Esophagus squamous epithelium (tissue), 5 donors: ENCODE results near the gene TNFSF11. TPM values are rescaled to one million over a fixed set of nuclear protein-coding genes. Genes with fewer than 3 reads are reported as not detected.

Experiments used
- DNase-seq: peaks from one replicate; lab custom pipeline; 2025; lab: John Stamatoyannopoulos, UW
- H3K27ac ChIP-seq, 4 donors: fragments of 200-600 bp; sonication (generic); one replicate each; pipeline ENCODE4 v1.5.1; 2016 to 2019; ENCODE audit warnings: mild to moderate bottlenecking in 1 of 4
- H3K27me3 ChIP-seq, 4 donors: fragments of 200-600 bp; sonication (generic); 1 replicate in 3 of 4; 2 replicates in 1 of 4; pipeline versions ENCODE4 v1.5.1 to v1.6.0; 2017 to 2021; ENCODE audit warnings: antibody characterized with exemption in 1 of 4
- H3K36me3 ChIP-seq, 3 donors: fragments of 200-600 bp; sonication (generic); one replicate each; pipeline ENCODE4 v1.5.1; 2016 to 2019
- H3K4me1 ChIP-seq, 3 donors: fragments of 200-600 bp; sonication (generic); one replicate each; pipeline ENCODE4 v1.5.1; 2017 to 2019
- H3K4me3 ChIP-seq, 4 donors: fragments of 200-600 bp; sonication (generic); 1 replicate in 3 of 4; 2 replicates in 1 of 4; pipeline ENCODE4 v1.5.1; 2016 to 2019; ENCODE audit warnings: mild to moderate bottlenecking in 2 of 4, moderate library complexity in 1 of 4
- H3K9me3 ChIP-seq, 3 donors: fragments of 200-600 bp; sonication (generic); one replicate each; pipeline ENCODE4 v1.5.1; 2016 to 2019
- CTCF ChIP-seq, 6 experiments: fragments of 450-650 bp in 4 of 6; fragments of 200-600 bp in 2 of 6; sonication (generic) in 2 of 6; IDR thresholded peaks; one replicate each; pipeline ENCODE4 v1.5.1; 2016 to 2019; ENCODE audit warnings: antibody characterized with exemption in 6 of 6, mild to moderate bottlenecking in 4 of 6, moderate library complexity in 4 of 6
- POLR2A ChIP-seq, 4 donors: fragments of 450-650 bp; IDR thresholded peaks; one replicate each; pipeline ENCODE4 v1.6.1; 2017; ENCODE audit warnings: antibody characterized with exemption in 4 of 4, mild to moderate bottlenecking in 4 of 4, moderate library complexity in 3 of 4
- WGBS, 2 donors: methylation state at CpG; one replicate each; pipeline ENCODE4 v1.1.5; 2018; 5-methylcytosine and 5-hydroxymethylcytosine counted together
- intact Hi-C: fragments of 100-400 bp; cut with DNase I; formaldehyde crosslinking; loops from one replicate; pipeline ENCODE4 v1.15.0; 2022
- total RNA-seq, 4 donors: library from RNA; depleted of rRNA; stranded (reverse); fragments of >200 nt; gene quantifications; one replicate each; pipeline ENCODE4 v1.1.0, GENCODE V29; 2016
- donor health status: DM: yes; HTN: yes; CAD: no.

TNFSF11 gene
- total RNA-seq, 4 donors from 2014 or later, result 0.18 to 0.45 TPM; not detected in 2

GRCh38 chr13:42600943-42601342, 27.0 kb downstream of the TNFSF11 start:
- DNase-seq, result no peak
- no peaks in the 10 kb centered on the region for H3K9me3 ChIP-seq
- H3K4me3 ChIP-seq, result no peak overlapping the region
- H3K27me3 ChIP-seq, result peaks cover 0 to 3% (median 0%) of the 10 kb centered on the region in 4 donors
- no peaks in the 10 kb centered on the region for H3K36me3 ChIP-seq
- intact Hi-C loops, result no loop called here
- WGBS, 2 donors, result 50 to 80% methylated on average over 1 of the region's 1 CpG
- no peaks in the 10 kb centered on the region for H3K4me1 ChIP-seq
- no peak overlapping the region for H3K27ac ChIP-seq
- TF ChIP-seq CTCF (IDR thresholded peaks at IDR 0.05) (no peak), POLR2A (IDR thresholded peaks at IDR 0.05) (no peak)

DNA sequence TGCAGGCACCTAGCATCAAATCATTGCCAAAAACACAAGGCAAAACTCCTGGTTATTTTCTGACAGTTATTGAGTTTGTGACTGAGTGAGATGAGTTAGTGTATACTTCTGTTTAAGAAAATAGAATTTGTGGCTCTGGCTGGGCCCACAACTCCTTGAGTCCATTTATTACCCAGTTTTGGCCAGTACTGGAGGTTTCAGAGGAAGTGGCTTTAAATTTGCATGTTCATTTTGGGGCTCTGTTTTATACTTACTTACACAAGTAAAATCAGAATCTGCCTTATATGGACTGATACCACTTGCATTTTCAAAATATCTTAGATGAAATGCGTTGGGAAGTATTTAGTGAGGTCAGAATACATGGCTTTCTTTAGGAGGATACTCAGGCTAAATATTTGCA, 29.0 kb downstream of the TNFSF11 start:
- no peak for DNase-seq
- intact Hi-C loops, result no loop called here
- H3K4me1 ChIP-seq, result no peaks in the 10 kb centered on the region
- H3K27me3 ChIP-seq, result peaks cover 0 to 9% (median 0%) of the 10 kb centered on the region in 4 donors
- H3K9me3 ChIP-seq, result no peaks in the 10 kb centered on the region
- H3K27ac ChIP-seq, result no peak overlapping the region
- 50 to 78% methylated on average over 1 of the region's 1 CpG for WGBS, 2 donors
- no peaks in the 10 kb centered on the region for H3K36me3 ChIP-seq
- no peak for TF ChIP-seq POLR2A (IDR thresholded peaks at IDR 0.05)
- no peak for TF ChIP-seq CTCF (IDR thresholded peaks at IDR 0.05)
- no peak overlapping the region for H3K4me3 ChIP-seq

GRCh38 chr13:42603571-42603970, 29.6 kb downstream of the TNFSF11 start:
- peaks cover 0 to 9% (median 0%) of the 10 kb centered on the region in 4 donors for H3K27me3 ChIP-seq
- TF ChIP-seq CTCF (IDR thresholded peaks at IDR 0.05) (no peak), POLR2A (IDR thresholded peaks at IDR 0.05) (no peak)
- no peaks in the 10 kb centered on the region for H3K4me1 ChIP-seq
- no peaks in the 10 kb centered on the region for H3K36me3 ChIP-seq
- no peak overlapping the region for H3K27ac ChIP-seq
- 84 to 88% methylated on average over 2 of the region's 2 CpGs for WGBS, 2 donors
- no peak for DNase-seq
- intact Hi-C loops, result no loop called here
- no peak overlapping the region for H3K4me3 ChIP-seq
- H3K9me3 ChIP-seq, result no peaks in the 10 kb centered on the region

GRCh38 chr13:42607546-42607945, 33.6 kb downstream of the TNFSF11 start:
- no peak for TF ChIP-seq CTCF (IDR thresholded peaks at IDR 0.05)
- TF ChIP-seq POLR2A (IDR thresholded peaks at IDR 0.05), result no peak
- Histone ChIP-seq H3K27ac (no peak overlapping the region), H3K27me3 (peaks cover 0 to 15% (median 0%) of the 10 kb centered on the region in 4 donors), H3K4me3 (no peak overlapping the region), H3K36me3 (no peaks in the 10 kb centered on the region), H3K4me1 (no peaks in the 10 kb centered on the region), H3K9me3 (no peaks in the 10 kb centered on the region)
- DNase-seq, result no peak
- 77 to 83% methylated on average over 2 of the region's 2 CpGs for WGBS, 2 donors
- intact Hi-C loops, result no loop called here

DNA sequence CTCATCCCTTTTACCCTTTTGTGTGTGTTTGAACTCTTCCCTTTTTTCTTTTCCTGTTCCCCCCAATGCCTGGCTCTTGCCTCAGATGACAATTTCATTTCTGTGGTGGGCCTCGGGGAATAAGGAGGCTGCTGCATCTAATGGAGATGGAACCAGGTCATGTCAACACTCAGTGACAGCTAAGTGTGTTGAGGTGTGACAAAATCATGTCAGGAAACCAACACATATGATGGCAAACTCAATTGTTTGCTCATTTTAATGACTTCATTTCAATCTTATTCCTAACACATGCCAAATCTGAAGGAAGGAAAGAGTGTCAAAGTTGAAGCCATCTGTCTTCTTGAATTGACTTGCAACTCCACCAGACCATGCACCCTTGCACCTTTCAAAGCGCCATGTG, 36.7 kb downstream of the TNFSF11 start:
- intact Hi-C loops, result no loop called here
- Histone ChIP-seq H3K36me3 (no peaks in the 10 kb centered on the region), H3K27ac (no peak overlapping the region), H3K27me3 (peaks cover 0 to 28% (median 0%) of the 10 kb centered on the region in 4 donors), H3K4me1 (no peaks in the 10 kb centered on the region), H3K4me3 (no peak overlapping the region), H3K9me3 (no peaks in the 10 kb centered on the region)
- TF ChIP-seq POLR2A (IDR thresholded peaks at IDR 0.05), result no peak
- TF ChIP-seq CTCF (IDR thresholded peaks at IDR 0.05), result no peak
- 65 to 82% methylated on average over 2 of the region's 2 CpGs for WGBS, 2 donors
- DNase-seq, result no peak
